Common myeloid progenitor, CD34-positive (primary cell): ENCODE data around the gene ZXDC.

ENCODE experiments used
- CTCF ChIA-PET: fragments of 350-600 bp; sonication (Branson Sonifier 250); formaldehyde crosslinking; loops from one replicate; lab custom pipeline; 2021; ENCODE audit warnings: antibody characterized with exemption; lab: Charles Lee
- POLR2A ChIA-PET: fragments of 350-600 bp; sonication (Branson Sonifier 250); formaldehyde crosslinking; loops from one replicate; lab custom pipeline; 2021; ENCODE audit warnings: antibody characterized with exemption; lab: Charles Lee
- DNase-seq, 3 donors: peaks; one replicate each; pipeline versions ENCODE4 v3.0.0 to v3.0.0-alpha.2; 2013
- H3K27ac ChIP-seq, 2 experiments: 1 replicate in 1 of 2; 2 replicates in 1 of 2; pipeline ENCODE4 v1.7.0; 2013; ENCODE audit warnings: inconsistent platforms in 2 of 2, low read length in 2 of 2, mild to moderate bottlenecking in 2 of 2, low read depth in 1 of 2, moderate library complexity in 1 of 2; ENCODE audit not compliant: severe bottlenecking in 2 of 2, insufficient read depth in 1 of 2, poor library complexity in 1 of 2
- H3K27me3 ChIP-seq, 5 experiments: replicated peaks in 2 of 5; 1 replicate in 3 of 5; 2 replicates in 2 of 5; pipeline versions ENCODE4 v1.6.1 to v1.7.0; 2013; ENCODE audit warnings: low read length in 4 of 5, mild to moderate bottlenecking in 2 of 5, moderate library complexity in 2 of 5, inconsistent platforms in 1 of 5; ENCODE audit not compliant: insufficient read depth in 5 of 5, control insufficient read depth in 4 of 5
- H3K36me3 ChIP-seq, 4 experiments: 1 replicate in 2 of 4; 2 replicates in 2 of 4; pipeline versions ENCODE4 v1.6.1 to v1.7.0; 2013; ENCODE audit warnings: low read length in 3 of 4, control low read depth in 1 of 4, mild to moderate bottlenecking in 1 of 4; ENCODE audit not compliant: control insufficient read depth in 4 of 4, insufficient read depth in 4 of 4
- H3K4me1 ChIP-seq, 4 experiments: 1 replicate in 3 of 4; 2 replicates in 1 of 4; pipeline versions ENCODE4 v1.6.1 to v1.7.1; 2013; ENCODE audit warnings: low read length in 3 of 4, mild to moderate bottlenecking in 3 of 4, control low read depth in 1 of 4, inconsistent platforms in 1 of 4, moderate library complexity in 1 of 4; ENCODE audit not compliant: control insufficient read depth in 4 of 4, insufficient read depth in 4 of 4; ENCODE audit errors: control extremely low read depth in 1 of 4
- H3K4me3 ChIP-seq, 7 experiments: 1 replicate in 4 of 7; 2 replicates in 3 of 7; pipeline versions ENCODE4 v1.5.1 to v1.7.0; 2013; ENCODE audit warnings: mild to moderate bottlenecking in 7 of 7, low read length in 6 of 7, moderate library complexity in 6 of 7, inconsistent platforms in 2 of 7, low read depth in 2 of 7, control low read depth in 1 of 7; ENCODE audit not compliant: insufficient read depth in 4 of 7, control insufficient read depth in 1 of 7; ENCODE audit errors: extremely low read depth in 1 of 7
- H3K9me3 ChIP-seq, 5 experiments: 1 replicate in 4 of 5; 2 replicates in 1 of 5; pipeline versions ENCODE4 v1.6.1 to v1.7.1; 2013; ENCODE audit warnings: low read length in 4 of 5, mild to moderate bottlenecking in 2 of 5, inconsistent platforms in 1 of 5, low read depth in 1 of 5, moderate library complexity in 1 of 5; ENCODE audit not compliant: control insufficient read depth in 4 of 5, insufficient read depth in 2 of 5; ENCODE audit errors: control extremely low read depth in 1 of 5
- WGBS: methylation state at CpG from one replicate; pipeline ENCODE4 v1.1.5; 2013; ENCODE audit not compliant: insufficient coverage; 5-methylcytosine and 5-hydroxymethylcytosine counted together

Gene ZXDC

DNA sequence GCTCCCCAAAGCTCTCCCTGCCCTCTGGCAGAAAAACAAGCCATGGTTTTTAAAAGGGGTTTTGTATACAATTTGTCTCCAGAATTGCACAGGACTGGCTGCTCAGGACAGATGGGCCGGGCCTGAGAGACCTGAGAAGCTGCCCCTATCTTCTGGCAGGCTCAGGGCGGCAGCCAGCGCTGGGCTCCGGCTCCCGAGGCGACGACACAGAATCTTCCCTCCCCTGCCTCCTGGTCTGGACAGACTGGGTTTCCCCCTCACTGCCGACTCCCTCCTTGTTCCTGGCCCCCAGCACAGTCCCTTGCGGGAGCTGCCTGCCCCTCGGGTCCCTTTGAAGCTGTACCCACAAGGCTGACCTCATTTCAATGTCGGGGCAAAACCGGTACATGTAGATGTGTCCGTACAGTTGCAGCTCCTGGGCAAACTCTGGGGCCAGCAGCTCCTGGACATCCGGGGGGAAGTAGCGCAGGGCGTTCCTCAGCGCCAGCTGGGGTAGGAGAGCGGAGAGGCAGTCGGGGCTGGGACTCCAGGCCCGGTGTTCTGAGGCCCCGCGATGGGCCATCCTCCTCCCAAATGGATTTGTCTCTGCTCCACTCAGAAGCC lies 34.7 kb upstream of the ZXDC start:
- ChIA-PET CTCF (interaction anchor here (1.5 to 3.8 kb wide), 5 partner anchors 9 to 169 kb away, joined by 4 to 19 read pairs (median 7); no protein-coding TSS in a partner anchor), POLR2A (no interaction called here)
- H3K27me3 ChIP-seq = no peaks in the 10 kb centered on the region
- H3K27ac ChIP-seq = no peak overlapping the region
- H3K9me3 ChIP-seq = no peaks in the 10 kb centered on the region
- 96% methylated on average over 22 of the region's 22 CpGs for WGBS
- no peak for DNase-seq
- peaks cover 1 to 15% (median 3%) of the 10 kb centered on the region in 4 experiments for H3K4me1 ChIP-seq
- no peak overlapping the region for H3K4me3 ChIP-seq
- H3K36me3 ChIP-seq = no peaks in the 10 kb centered on the region

DNA sequence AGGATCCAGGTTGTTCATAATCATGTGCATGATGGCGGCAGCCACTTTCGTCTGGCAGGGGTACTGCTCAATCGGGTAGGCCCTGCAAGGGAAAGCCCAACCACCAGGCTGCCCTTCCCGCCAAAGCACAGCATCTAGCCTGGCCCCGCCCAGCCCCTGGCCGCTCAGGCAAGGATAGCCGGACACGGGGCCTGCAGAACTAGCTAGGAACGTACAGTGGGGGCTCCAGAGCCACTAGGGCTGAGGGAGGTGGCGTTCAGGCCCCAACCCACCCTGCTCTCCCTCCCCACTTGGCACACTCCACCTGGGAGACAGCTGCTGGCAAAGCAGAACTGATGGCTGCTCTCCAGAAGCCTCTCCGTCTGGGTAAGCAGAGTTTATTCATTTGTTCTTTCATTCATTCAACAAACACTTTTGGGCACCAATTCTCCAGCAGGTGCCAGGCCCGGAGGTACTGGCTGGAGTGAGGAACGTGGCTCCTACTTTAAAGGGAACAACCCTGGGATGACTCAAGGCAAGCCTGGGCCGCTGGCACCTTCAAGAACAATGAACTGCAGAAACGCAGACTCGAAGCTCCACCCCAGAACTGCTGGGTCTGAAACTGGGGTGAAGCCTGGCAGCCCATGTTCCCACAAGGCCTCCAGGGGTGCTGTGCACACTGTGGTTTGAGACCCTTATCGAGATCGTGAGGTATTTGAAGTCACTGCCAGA lies 34.1 kb upstream of the ZXDC start:
- no peaks in the 10 kb centered on the region for H3K27me3 ChIP-seq
- no peak for DNase-seq
- ChIA-PET CTCF (interaction anchor here (1.2 to 3.8 kb wide), 6 partner anchors 9 to 169 kb away, joined by 3 to 19 read pairs (median 6); no protein-coding TSS in a partner anchor), POLR2A (no interaction called here)
- peaks cover 1 to 15% (median 3%) of the 10 kb centered on the region in 4 experiments for H3K4me1 ChIP-seq
- no peaks in the 10 kb centered on the region for H3K36me3 ChIP-seq
- H3K9me3 ChIP-seq = no peaks in the 10 kb centered on the region
- no peak overlapping the region for H3K4me3 ChIP-seq
- H3K27ac ChIP-seq = no peak overlapping the region
- WGBS = 94% methylated on average over 17 of the region's 18 CpGs

DNA sequence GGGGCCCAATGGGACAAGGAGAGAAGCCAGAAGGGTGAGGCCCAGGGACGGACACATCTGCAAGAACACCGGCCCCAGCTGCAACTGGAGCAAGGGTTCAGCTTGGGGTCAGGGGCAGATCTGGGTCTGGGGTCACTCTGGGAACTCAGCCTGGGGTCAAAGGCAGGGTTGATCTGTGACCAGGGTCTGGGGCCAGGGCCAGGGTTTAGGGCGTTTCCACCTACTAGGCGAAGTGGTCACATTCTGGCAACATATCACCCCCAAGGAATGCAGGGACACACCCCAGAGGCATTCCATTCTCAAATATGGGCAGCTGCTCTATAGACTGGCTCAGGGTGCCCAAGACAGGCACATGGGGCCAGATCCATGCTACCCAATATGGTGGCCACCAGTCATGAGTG lies 32.9 kb upstream of the ZXDC start:
- 96% methylated on average over 4 of the region's 4 CpGs for WGBS
- ChIA-PET POLR2A (no interaction called here), CTCF (interaction anchor here (3.8 kb wide), 1 partner anchor 11 kb away, joined by 15 read pairs; no protein-coding TSS in a partner anchor)
- DNase-seq = no peak
- H3K4me1 ChIP-seq = peaks cover 1 to 15% (median 3%) of the 10 kb centered on the region in 4 experiments
- H3K4me3 ChIP-seq = no peak overlapping the region
- H3K27ac ChIP-seq = no peak overlapping the region
- no peaks in the 10 kb centered on the region for H3K27me3 ChIP-seq
- no peaks in the 10 kb centered on the region for H3K9me3 ChIP-seq
- H3K36me3 ChIP-seq = no peaks in the 10 kb centered on the region

DNA sequence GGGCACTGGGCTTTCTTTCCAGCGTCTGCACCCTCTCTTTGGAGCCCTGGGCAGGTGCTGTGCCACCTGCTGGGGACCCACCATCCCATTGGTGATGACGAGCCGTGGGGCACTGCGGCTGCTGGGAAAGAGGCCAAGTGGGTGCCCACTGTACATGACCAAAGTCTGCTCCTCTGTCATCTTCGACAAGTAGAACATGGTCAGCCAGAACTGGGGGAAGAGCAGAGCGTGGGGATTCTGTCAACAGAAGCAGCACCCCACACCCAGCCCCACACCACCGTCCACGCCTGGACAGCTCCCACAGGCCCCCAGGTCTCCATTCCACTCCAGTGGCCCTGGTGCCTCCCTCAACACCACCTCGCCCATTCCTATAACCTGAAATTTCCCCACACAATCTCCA lies 32.2 kb upstream of the ZXDC start:
- no peaks in the 10 kb centered on the region for H3K9me3 ChIP-seq
- no peaks in the 10 kb centered on the region for H3K27me3 ChIP-seq
- ChIA-PET POLR2A (no interaction called here), CTCF (interaction anchor here (3.8 kb wide), 1 partner anchor 11 kb away, joined by 15 read pairs; no protein-coding TSS in a partner anchor)
- no peak overlapping the region for H3K4me3 ChIP-seq
- H3K36me3 ChIP-seq = no peaks in the 10 kb centered on the region
- no peak for DNase-seq
- no peak overlapping the region for H3K27ac ChIP-seq
- peaks cover 1 to 15% (median 3%) of the 10 kb centered on the region in 4 experiments for H3K4me1 ChIP-seq
- WGBS = 100% methylated on average over 5 of the region's 9 CpGs

DNA sequence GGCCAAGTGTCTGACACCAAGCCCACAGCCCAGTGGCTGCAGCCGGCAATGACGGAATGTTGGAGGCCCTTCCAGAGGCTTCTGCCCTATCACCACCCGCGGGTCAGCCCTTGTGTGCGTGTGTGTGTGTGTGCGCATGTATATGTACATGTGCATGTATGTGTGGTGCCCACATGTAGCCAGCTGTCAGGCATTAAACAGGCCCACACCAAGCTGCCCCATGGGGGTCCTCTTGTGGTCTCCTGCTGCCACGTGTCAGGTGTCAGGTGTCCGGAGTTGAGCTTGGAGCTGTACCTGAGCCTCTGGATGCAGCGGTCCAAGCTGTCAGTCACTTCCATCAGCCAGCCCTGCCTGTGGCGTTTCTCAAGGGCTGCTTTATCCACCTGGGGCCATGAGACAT lies 28.0 kb upstream of the ZXDC start:
- H3K4me3 ChIP-seq = no peak overlapping the region
- no peaks in the 10 kb centered on the region for H3K36me3 ChIP-seq
- peaks cover 0 to 6% (median 3%) of the 10 kb centered on the region in 4 experiments for H3K4me1 ChIP-seq
- H3K27me3 ChIP-seq = no peaks in the 10 kb centered on the region
- ChIA-PET CTCF (no interaction called here), POLR2A (no interaction called here)
- no peaks in the 10 kb centered on the region for H3K9me3 ChIP-seq
- no peak for DNase-seq
- 97% methylated on average over 10 of the region's 10 CpGs for WGBS
- H3K27ac ChIP-seq = no peak overlapping the region

DNA sequence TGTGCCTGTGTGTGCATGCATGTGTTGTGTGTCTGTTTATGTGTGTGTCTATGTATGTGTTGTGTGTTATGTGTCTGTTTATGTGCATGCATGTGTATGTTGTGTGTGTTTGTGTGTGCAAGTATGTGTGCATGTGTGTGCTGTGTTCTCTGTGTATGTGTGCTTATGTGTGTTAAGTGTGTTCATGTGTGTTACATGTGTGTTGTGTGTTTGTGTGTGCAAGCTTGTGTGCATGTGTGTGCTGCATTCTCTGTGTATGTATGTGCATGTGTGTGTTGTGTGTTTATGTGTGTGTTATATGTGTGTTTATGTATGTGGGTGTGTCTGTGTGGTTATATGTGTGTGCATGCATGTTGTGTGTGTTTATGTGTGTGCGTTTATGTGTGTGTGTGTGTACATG lies 27.0 kb upstream of the ZXDC start:
- WGBS = 100% methylated on average over 1 of the region's 1 CpG
- ChIA-PET POLR2A (no interaction called here), CTCF (no interaction called here)
- Histone ChIP-seq H3K36me3 (no peaks in the 10 kb centered on the region), H3K27me3 (no peaks in the 10 kb centered on the region), H3K9me3 (no peaks in the 10 kb centered on the region), H3K27ac (no peak overlapping the region), H3K4me3 (no peak overlapping the region), H3K4me1 (peaks cover 0 to 10% (median 4%) of the 10 kb centered on the region in 4 experiments)
- no peak for DNase-seq

DNA sequence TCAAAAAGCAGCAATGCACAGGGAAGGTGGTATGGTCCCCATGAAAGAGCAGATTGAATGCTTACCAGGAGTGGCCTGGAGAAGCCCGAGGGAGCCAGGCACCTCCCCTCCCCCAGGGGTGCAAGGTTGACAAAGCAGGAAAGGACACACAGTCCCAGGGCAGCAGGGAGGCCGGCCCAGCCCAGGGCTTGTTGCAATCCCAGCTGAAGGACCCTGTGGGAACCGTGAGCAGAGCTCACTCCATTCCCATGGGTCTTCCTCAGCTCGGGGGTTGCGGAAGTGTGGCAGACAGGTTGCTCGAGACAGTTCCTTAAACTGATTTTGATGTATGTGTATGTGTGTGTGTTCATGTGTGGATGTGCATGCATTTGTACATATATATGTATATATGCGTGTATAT lies 26.0 kb upstream of the ZXDC start:
- no peak overlapping the region for H3K4me3 ChIP-seq
- H3K36me3 ChIP-seq = no peaks in the 10 kb centered on the region
- no peak for DNase-seq
- no peaks in the 10 kb centered on the region for H3K9me3 ChIP-seq
- 93% methylated on average over 5 of the region's 7 CpGs for WGBS
- H3K4me1 ChIP-seq = peaks cover 0 to 19% (median 12%) of the 10 kb centered on the region in 4 experiments
- H3K27ac ChIP-seq = no peak overlapping the region
- H3K27me3 ChIP-seq = no peaks in the 10 kb centered on the region
- POLR2A ChIA-PET = no interaction called here
- CTCF ChIA-PET = no interaction called here
